Mucosa of descending colon (tissue), 3 donors: ENCODE measurements around the gene SEC11C. TPM values are rescaled to one million over a fixed set of nuclear protein-coding genes. Genes with fewer than 3 reads are reported as not detected.

Experiments
- ATAC-seq: fragments of 200-7000 bp; cut with Tn5 transposase; one replicate; pipeline ENCODE4 v1.9.1; 2020; ENCODE audit warnings: mild to moderate bottlenecking, moderate library complexity
- DNase-seq, 3 donors: peaks; one replicate each; pipeline ENCODE4 v3.0.0-alpha.2; 2020
- H3K36me3 ChIP-seq: fragments of 200-600 bp; one replicate; pipeline ENCODE4 v1.8.0; 2021; ENCODE audit warnings: low read depth, mild to moderate bottlenecking
- H3K4me1 ChIP-seq: fragments of 200-600 bp; one replicate; pipeline ENCODE4 v1.8.0; 2021; ENCODE audit warnings: low read depth, mild to moderate bottlenecking
- H3K4me3 ChIP-seq: fragments of 200-600 bp; one replicate; pipeline ENCODE4 v1.8.0; 2021; ENCODE audit warnings: mild to moderate bottlenecking
- H3K9me3 ChIP-seq: fragments of 200-600 bp; one replicate; pipeline ENCODE4 v1.8.0; 2021; ENCODE audit warnings: mild to moderate bottlenecking
- intact Hi-C, 2 donors: fragments of 100-400 bp; cut with DNase I in 1 of 2; cut with micrococcal nuclease in 1 of 2; formaldehyde crosslinking; loops; one replicate each; pipeline versions ENCODE4 v1.11.0 to v1.11.1; 2022; cut with DNase I, micrococcal nuclease
- total RNA-seq, 3 donors: library from RNA; stranded (reverse); fragmentation: NEBNext Ultra II Directional in 2 of 3; extraction: Animal tissue kit (Norgen Biotek cat#: 25700) in 2 of 3; gene quantifications; one replicate each; pipeline versions ENCODE4 v1.2.1 to v1.2.4, GENCODE V29; 2021 to 2023
- TF ChIP-seq, protein P1 (sequence below): fragments of 200-600 bp; IDR thresholded peaks from one replicate; pipeline ENCODE4 v1.8.0; 2022; ENCODE audit warnings: antibody characterized with exemption, mild to moderate bottlenecking
- donor health status: DM: no; HTN: no; CAD: no; lungs with moderate emphysema.
- donor health status: DM: no; HTN: no; CAD: no.
- donor health status: DM: no; HTN: yes; CAD: no.

SEC11C gene
- total RNA-seq, 3 donors from 2014 or later, result 41.5 to 68.9 (median 52.7) TPM

DNA sequence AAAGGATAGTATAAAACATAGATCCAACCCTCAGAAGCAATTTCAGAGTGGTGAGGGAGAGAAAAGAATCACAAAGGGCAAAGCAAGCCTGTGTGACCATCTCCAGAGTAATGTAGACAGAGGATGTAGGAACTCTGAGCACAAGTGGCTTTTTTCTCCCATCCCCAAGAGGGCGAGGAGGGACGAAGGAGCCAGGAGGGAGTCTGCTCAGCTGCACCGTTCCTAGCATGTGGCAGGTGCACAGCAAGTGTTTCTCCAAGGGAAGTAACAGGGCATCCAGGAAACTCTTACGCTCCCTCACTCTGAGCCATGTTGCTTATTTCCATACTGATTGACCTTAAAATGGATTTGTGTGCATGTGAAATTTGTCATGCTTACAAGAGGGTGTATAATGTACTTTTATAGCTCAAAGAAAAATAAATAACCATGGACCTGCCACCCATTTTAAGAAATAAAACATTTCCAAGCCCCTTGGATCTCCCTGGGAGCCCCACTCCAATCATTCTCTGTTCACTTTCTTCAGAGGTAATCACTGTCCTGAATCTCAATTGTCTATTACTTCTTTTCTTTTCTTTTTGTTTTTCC, 37.8 kb upstream of the SEC11C start:
- Histone ChIP-seq H3K4me1 (no peaks in the 10 kb centered on the region), H3K4me3 (no peak overlapping the region), H3K36me3 (no peaks in the 10 kb centered on the region), H3K9me3 (no peaks in the 10 kb centered on the region)
- intact Hi-C loops, result no loop called here
- no peak for ATAC-seq
- TF ChIP-seq, protein P1, sequence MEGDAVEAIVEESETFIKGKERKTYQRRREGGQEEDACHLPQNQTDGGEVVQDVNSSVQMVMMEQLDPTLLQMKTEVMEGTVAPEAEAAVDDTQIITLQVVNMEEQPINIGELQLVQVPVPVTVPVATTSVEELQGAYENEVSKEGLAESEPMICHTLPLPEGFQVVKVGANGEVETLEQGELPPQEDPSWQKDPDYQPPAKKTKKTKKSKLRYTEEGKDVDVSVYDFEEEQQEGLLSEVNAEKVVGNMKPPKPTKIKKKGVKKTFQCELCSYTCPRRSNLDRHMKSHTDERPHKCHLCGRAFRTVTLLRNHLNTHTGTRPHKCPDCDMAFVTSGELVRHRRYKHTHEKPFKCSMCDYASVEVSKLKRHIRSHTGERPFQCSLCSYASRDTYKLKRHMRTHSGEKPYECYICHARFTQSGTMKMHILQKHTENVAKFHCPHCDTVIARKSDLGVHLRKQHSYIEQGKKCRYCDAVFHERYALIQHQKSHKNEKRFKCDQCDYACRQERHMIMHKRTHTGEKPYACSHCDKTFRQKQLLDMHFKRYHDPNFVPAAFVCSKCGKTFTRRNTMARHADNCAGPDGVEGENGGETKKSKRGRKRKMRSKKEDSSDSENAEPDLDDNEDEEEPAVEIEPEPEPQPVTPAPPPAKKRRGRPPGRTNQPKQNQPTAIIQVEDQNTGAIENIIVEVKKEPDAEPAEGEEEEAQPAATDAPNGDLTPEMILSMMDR, result no peak
- DNase-seq, result no peak

DNA sequence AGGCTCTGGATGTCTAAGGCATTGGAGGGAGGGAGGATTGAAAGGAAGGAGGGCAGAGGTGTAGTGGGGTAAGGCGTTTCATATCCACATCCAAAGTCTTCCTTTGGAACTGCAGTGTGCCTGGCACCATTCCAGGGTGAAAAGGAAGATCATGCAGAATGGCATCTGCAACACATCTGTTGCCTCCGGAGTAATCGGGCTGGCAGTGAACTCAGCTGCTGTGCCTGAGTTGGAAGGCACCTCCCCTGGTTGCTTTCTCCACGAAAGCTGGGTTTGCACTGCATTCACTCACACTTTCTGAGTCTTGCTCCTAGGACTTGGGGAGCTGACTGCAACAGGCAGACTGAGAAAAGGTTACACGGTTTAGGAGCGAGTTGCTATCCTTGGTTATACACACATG, 30.3 kb upstream of the SEC11C start:
- no peaks in the 10 kb centered on the region for H3K9me3 ChIP-seq
- H3K4me3 ChIP-seq, result no peak overlapping the region
- no peaks in the 10 kb centered on the region for H3K4me1 ChIP-seq
- no peaks in the 10 kb centered on the region for H3K36me3 ChIP-seq
- TF ChIP-seq, protein P1, result no peak
- ATAC-seq, result no peak
- DNase-seq, result no peak
- intact Hi-C loops, result no loop called here

DNA sequence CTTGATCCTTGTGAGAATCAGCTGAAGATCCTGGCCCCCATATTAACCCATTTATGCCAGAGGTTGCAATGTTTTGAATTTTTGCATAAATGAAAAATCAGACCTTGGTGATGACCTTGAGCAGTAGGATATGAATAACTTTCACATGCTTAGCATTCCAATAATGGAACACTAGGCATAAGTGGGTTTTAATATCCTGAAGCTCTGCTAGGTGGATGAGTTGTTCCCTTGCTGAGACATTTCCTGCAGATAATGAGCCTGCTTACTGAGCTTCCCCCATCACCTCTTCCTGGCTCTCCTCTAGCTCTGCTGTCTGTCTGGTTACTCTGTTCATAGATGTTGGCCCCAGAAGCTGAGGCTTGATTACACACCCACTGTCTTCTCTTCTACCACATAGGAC, 25.5 kb upstream of the SEC11C start:
- DNase-seq, result no peak
- intact Hi-C loops, result no loop called here
- TF ChIP-seq, protein P1, result no peak
- Histone ChIP-seq H3K4me1 (no peaks in the 10 kb centered on the region), H3K4me3 (no peak overlapping the region), H3K9me3 (peaks cover 4% of the 10 kb centered on the region), H3K36me3 (no peaks in the 10 kb centered on the region)
- no peak for ATAC-seq

DNA sequence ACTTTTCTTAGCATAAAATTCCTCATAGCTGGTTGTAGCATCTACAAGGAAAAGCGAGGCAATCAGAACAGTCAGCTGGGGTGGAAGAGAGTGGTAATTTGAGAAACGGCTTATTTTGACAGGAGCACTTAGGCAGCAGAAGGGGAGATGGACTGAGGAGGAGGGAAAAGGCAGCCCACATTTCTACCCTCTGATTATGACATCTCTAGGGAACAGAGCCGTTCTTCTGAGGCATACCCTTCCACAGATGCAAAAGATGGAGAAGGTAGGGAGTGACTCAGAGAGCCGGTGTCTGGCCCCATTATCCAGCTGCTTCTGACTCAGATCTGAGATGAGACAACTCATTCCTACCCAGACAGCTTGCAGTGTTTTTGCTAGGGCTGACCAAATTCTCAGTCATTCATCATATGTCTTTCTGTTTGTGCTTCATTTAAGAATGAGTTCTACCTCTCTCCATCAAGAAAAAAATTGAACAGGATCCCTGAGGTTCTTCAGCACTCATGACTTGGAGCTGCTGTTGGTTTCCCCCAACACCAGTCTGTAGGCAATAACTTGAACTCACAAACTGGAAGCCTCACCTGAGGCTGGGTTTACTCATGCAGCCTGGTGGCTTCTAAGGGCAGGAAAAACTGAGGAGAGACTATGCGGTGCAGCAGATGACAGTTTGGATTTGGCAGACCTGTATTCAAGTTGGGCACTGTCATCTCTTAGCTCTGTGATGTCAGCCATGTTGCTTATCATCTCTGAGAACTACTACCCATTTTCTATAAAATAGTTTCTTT, 15.9 kb upstream of the SEC11C start:
- Histone ChIP-seq H3K4me3 (no peak overlapping the region), H3K9me3 (no peaks in the 10 kb centered on the region), H3K36me3 (no peaks in the 10 kb centered on the region), H3K4me1 (no peaks in the 10 kb centered on the region)
- DNase-seq (no peak), ATAC-seq (no peak)
- intact Hi-C loops, result no loop called here
- TF ChIP-seq, protein P1, result no peak

DNA sequence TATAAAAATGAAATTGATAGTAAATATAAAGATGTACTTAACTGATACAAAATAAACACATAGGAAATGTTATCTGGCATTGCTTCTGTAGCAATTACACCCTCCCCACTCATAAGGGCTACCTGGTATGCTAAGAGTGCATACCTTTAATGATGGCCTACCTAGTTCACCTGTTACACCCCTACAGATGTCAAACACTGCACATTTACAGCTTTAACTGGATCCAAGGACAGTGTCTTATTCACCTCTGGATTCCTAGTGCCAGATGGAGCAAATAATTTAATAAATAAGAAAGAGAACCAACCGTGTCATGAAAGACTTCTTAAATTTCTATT, 15.3 kb upstream of the SEC11C start:
- intact Hi-C loops, result no loop called here
- H3K4me3 ChIP-seq, result no peak overlapping the region
- ATAC-seq (no peak), DNase-seq (no peak)
- no peaks in the 10 kb centered on the region for H3K4me1 ChIP-seq
- TF ChIP-seq, protein P1, result no peak
- no peaks in the 10 kb centered on the region for H3K9me3 ChIP-seq
- H3K36me3 ChIP-seq, result no peaks in the 10 kb centered on the region
